HG03460 (cell line): ENCODE results near the gene GARIN3.
"Not testable (repeated sequence)": the region's sequence is repeated elsewhere in the genome, so short reads cannot be mapped to it uniquely, and the experiment has no call there.

Experiments
- ATAC-seq: cut with Tn5 transposase; IDR thresholded peaks from one replicate; pipeline ENCODE4 v1.9.1; 2021; ENCODE audit not compliant: unreplicated experiment

Gene GARIN3

DNA sequence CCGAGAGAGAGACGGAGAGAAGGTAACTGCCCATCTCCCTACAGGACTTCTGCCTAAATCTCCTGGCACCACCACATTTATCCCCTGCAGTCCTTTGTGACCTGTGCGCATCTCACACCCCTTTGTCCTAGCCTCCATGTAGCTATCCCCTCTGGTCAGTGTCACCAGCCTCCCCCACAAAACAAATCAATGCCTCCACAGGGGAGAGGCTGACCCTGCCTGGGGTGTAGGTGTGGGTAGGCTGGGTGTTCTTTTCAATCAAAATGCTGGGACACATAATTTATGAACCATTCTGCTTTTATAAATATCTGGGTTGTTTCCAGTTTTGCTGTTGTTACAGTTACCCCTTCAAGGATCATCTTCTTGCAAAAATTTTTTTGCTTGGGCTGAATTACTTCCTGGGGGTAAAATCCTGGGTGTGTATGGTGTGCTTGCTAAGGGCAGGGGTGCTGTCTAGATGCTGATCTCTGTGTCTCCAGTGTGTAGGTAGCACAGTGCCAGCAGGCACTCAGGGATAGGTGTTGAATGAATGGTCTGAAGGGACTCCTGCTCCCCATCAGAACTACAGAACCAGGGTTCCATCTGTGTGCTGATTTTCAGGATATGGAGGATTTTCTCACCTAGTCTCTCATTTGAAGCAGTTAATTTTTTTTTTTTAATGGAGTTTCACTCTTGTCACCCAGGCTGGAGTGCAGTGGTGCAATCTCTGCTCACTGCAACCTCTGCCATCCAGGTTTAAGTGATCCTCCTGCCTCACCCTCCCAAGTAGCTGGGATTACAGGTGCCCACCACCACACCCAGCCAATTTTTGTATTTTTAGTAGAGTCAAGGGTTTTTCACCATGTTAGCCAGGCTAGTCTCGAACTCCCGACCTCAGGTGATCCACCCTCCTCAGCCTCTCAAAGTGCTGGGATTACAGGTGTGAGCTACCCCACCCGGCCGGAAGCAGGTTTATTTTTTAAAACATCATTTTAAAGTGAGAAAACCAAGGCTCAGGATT is at the start of gene GARIN3:
TSS of gene GARIN3 (minus strand) at position 51 of the 1,000 bp plus-strand sequence. CDS start 96 bp downstream, outside the sequence.
- ATAC-seq: no peak

DNA sequence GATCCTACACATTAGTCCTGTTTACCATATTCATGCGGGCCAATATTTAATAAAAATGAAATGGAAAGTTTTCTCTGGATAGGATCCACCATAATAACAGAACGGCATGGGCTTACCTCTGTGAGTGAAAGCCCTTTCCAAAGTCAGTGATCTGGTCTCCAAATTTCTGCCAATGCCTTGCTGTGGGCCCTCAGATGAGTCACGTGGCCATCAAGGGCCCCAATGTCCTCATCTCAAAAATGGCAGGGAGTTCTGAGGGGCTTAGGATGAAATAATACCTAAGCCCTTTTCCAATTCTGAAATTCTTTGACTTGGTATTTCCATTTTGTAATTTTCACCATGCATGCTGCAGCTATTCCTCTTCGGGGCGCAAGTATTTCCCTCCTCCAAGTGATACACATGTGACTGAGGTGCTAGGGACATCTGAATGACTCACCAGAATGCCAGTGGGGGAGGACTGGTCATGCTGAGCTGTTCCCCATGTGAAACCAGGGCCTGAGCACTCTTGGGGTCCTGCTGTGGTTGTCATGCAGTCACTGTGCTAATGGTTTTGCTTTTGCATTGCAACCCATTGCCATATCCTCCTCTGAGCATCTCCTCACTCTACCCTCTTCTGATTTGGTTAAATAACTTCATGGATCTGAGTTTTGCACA is 49.6 kb upstream of the GARIN3 start:
- no peak for ATAC-seq

DNA sequence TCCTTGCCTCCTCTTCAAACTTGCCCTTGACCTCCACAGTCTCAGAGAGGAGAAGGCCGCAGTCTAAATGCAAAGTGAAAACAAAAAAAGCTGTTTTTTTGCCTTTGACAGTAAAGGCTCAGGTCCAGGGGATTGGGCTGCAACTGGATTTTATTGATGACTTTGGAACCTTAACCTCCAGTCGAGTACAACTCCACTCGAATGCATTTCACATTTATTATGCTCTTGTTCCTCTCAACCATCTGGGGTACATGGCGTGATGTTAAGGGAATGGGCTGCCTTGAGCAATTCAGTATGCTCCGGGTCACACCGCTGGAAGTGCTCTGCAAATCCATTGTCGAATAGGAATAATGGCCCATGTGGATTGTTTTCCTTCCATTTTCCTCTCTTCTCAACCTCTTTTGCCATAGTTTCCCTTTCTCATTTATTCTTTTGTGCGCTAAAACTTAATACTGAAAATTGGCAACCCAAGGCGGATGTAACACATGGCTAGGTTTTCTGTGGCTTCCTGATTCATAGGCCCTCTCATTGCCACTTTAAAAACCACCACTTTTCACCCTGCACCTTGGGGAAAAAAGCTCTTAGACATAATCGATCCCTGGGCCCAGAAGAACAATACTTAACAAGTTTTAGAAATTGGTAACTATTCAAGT is 48.9 kb upstream of the GARIN3 start:
- ATAC-seq: peak; percentile 51

DNA sequence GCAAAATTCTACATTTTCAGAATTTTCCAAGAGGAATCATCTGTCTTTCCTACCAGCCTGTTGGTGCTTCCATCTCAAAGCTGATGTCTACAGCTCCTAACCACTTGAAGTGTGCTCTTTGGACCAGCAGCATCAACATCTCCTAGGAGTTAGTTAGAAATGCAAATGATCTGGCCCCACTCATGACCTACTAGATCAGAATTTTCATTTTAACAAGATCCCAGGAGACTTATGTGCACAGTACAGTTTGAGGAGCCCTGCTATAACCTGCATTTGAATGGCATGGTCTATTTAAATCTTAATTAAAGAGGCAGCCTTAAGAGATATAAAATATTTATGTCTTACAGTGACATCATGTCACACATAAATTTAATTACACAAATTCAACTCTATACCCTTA is 48.4 kb upstream of the GARIN3 start:
- no peak for ATAC-seq

DNA sequence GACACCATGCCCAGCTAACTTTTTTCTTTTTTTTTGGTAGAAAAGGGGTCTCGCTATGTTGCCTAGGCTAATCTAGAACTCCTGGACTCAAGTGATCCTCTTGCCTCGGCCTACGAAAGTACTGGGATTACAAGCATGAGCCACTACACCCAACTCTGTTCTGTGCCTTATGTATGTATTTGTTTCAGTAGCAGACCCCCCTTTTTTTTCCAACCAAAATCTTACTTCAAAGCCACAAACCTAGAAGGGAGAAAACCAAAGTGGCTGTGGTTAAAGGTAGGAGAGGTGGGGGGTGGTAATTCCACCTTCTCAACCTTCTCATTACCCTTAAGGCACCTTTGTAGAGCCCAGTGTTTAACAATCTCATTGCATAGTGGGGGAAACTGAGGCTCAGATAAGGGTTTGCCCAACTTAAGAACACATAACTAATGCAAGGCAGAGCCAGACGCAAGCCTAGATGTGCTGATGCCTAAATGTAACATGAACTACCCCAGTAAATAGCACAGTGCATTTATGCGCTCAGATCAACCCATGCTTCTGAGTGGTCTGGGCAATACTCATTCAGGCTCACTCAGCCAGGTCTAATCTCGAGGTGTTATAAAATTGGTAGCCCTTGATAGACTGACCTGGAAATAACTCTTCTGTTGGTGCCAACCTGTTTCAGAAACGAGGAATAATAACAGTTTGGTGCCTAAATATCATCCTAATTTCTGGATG is 47.6 kb upstream of the GARIN3 start:
- no peak for ATAC-seq

DNA sequence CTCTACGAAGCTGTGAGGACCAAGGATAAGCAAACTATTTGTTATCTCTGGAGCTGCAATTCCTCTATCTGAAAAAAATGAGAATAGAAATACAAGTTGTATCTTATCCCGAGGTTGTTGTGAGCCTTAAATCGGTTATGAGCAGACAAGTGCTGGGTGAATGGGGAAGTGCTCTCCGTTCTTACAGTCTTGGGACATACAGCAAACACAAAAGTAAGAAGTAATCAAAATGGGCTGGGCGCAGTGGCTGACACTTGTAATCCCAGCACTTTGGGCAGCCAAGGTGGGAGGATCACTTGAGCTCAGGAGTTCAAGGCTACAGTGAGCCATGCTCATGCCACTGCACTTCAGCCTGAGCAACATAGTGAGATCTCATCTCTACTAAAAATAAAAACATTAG is 46.2 kb upstream of the GARIN3 start:
- no peak for ATAC-seq

DNA sequence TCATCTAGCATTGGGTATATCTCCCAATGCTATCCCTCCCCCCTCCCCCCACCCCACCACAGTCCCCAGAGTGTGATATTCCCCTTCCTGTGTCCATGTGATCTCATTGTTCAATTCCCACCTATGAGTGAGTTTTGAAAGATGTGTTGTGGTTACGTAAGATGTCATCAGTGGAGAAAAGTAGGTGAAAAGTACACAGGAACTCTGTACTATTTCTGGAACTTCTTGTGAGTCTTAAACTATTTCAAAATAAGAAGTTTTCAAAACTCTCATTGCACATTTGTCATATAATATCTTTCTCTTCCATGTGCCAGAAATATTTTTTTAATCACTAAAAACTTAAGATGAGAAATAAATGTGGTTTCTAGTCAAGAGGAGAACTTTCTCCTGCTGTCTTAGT is 44.6 kb upstream of the GARIN3 start:
- ATAC-seq: not testable (repeated sequence)

DNA sequence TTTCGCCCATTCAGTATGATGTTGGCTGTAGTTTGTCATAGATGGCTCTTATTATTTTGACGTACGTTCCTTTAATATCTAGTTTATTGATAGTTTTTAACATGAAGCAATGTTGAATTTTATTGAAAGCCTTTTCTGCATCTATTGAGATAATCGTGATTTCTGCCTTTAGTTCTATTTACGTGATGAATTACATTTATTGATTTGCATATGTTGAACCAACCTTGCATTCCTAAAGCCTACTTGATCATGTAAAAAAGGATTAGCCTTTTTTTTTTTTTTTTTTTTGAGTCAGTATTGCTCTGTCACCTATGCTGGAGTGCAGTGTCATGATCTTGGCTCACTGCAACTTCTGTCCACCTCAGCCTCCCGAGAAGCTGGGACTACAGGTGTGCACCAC is 39.6 kb upstream of the GARIN3 start:
- no peak for ATAC-seq

DNA sequence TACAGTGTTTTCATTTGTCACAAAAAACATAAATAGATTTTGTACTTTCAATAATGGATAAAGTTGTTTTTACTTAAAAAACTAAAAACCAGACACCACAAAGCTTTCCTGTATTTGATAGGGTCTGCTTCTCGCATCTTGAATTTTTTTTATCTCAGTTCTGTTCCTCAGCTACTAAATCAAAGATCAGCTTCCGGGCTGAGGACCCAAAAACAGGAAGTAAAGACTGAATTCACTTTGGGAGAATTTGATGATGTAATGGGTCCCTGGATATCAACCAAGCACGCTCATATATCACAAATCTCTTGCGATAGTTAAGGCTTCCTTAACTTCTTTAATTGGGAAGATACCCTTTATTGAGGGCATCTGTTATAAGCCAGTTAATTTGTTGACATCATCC is 38.7 kb upstream of the GARIN3 start:
- no peak for ATAC-seq

DNA sequence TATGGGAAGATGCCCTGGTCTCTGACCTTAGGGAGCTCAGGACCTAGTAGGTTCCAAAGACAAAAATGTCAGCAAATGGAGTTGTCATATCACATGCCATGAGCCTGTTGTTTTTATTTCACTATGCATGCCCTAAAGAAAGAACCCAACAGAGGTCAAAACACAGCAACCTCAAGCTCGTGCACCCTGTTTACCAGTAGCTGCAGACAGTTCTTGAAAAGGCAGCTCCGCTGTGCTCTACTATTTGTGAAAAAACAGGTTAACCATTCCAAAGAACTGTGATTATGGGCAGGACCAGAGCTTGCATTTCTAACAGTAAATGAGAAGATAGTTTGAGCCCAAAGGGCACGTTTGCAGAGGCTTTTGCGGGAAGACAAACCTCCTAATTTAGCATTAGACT is 37.4 kb upstream of the GARIN3 start:
- ATAC-seq: no peak

DNA sequence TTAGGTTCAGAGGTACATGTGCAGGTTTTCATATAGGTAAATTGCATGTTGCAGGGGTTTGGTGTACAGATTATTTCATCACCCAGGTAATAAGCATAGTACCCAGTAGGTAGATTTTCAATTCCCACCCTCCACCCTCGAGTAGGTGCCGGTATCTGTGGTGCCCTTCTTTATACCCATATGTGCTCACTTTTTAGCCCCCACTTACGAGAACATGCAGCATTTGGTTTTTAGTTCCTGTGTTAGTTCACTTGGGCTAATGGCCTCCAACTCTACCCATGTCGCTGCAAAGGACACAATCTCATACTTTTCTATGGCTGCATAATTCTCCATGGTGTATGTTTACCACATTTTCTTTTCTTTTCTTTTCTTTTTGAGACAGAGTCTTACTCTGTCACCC is 35.8 kb upstream of the GARIN3 start:
- no peak for ATAC-seq

DNA sequence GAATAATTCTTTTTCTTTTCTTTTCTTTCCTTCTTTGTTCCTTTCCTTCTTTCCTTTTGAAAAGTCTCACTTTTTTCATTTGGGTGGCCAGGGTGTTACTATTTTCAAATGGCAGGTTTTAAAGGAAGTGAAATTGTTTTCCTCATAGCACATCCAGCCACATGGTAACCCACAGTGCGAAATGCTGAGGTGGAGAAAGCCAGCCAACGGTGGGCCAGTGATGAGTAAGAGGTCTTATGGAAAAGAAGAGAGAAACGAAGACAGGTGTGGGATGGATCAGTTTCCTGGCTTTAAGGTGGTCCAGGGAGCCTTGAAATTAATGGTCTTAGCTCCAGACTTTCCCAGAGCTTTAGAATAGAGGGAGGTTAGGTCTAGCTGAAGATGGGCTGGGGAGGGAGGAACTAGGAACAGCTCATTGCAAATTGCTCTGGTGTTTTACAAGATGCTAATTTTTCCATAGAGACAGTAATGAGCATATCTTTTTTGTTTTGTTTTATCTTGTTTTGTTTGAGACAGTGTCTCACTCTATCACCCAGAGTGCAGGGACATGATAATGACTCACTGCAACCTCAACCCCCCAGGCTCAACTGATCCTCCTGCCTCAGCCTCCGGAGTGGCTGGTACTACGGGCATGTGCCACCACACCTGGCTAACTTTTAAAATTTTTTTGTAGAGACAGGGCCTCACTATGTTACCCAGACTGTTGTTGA is 32.4 kb upstream of the GARIN3 start:
- ATAC-seq: no peak

DNA sequence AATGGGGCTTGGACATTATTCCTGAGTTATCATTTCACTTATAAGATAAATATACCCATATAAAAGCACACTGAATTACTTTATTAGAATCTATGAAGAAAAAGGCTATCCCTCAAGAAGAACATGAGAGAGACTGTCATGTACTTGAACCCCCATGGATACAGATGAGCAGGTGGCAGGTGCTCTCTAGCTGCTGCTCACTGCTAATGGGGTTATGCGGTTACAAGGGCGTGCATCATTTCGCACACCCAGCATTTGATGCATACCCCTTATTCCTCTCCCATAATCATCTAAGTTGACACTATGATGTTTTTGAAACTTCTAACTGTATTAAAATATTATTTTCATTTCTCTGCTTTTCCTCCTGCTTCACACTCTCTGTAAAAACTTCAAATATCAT is 31.0 kb upstream of the GARIN3 start:
- ATAC-seq: no peak

DNA sequence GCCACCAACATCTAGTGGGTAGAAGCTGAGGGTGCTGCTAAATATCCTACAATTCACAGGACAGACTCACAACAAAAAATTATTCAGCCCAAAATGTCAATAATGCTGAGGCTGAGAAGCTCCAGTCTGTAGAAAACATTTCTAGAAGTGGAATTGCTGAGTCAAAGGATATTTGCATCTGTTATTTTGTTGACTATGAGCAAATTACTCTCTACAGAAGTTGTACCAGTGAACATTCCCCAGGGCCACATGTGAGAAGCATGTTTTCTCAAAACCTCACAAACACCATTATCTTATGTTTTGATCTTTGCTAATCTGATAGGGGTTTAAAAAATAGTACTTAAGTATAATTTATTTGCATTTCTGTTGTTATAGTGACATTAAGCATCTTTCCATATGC is 30.0 kb upstream of the GARIN3 start:
- no peak for ATAC-seq

DNA sequence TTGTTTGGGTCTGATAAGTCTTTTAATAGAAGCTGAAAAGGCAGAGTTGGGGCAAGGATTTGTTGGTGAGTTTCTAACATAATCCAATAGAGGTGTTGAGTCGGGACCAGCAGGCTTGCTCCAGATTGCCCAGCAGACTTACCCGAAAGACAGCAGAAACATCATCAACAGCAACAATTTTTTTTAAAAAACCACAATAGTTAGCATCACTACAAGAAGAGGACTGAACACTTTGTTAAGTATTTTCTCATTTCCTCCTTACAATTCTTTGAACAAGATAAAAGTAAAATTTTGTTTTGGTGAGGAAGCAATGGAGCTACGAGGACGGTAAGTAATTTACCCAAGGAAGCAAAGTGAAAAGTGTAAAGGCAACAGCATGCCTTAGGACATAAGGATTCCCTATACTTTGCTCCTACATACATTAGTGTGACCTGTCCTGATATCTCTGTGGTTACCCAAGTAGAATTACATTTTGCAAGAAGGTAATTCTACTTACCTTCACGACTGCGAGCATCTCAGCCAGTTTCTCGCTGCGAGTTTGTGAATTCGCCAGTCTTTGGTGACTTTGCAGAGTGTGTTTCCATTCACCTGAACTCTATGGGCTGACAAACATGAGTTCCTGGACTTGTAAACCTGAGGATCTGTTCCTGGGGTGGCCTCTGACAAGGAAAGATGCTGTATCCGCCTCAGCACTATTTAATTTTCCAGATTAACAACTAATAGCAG is 27.8 kb upstream of the GARIN3 start:
- ATAC-seq: no peak

DNA sequence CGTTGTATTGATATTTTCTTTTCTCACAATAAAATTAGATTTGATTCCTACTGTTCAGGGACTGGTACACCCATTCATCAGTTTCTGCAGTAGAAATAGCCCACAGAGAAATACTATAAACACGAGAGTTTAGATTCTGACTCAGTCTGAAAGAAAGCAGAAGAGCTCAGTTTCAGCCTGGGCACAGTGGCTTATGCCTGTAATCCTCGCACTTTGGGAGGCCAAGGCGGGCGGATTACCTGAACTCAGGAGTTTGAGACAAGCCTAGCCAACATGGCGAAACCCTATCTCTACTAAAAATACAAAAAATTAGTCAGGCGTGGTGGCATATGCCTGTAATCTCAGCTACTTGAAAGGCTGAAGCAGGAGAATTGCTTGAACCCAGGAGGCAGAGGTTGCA is 23.2 kb upstream of the GARIN3 start:
- ATAC-seq: no peak

DNA sequence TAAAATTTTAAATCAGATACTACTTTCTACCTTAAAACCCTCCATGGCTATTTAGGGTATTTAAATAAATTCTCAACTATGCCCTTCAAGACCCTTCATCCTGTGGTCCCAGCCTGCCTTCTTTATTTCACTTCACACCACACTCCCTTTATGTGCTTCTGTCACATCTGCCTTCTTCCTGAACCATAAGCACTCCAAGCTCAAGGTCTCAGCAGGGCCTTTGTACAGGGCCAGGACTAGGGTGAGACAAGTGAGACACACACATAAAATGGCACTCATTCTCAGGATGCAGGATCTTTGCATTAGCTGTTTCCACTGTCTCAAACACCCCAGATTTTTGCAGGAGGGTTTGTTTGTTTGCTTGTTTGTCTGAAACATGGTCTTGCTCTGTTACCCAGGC is 22.2 kb upstream of the GARIN3 start:
- no peak for ATAC-seq

DNA sequence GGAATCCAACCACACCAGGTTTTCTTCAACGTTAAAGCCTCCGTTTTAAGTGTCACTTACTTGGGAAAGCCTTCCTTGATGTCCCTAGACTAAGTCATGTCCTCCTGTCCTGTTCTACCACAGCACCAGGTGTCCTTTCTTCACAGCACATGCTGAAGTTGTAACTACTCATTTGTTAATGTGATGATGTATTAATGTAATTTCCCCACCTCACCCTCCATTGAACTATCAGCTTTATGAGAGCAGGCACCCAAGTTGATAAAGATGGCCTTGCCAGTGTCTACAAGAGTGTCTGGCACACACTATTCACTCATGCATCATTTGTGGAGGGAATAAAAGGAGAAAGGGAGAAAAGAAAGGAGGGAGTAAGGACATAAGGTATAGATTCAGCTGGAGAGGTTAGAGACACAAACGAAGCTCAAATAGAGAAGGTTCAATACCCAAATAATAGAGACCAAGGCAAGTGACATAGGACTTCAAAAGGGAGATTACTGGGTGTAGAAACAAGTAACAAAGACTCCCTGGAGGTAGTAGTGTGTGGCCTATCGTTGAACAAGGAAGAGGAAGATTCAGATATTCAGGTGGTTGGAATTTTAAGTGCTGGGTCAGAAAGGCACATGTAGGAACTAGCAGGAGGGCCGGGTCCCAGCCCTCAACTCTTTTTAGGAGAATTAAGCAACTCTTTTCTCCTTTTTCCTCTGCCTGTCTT is 21.1 kb upstream of the GARIN3 start:
- no peak for ATAC-seq
